Neuronal stem cell (in vitro differentiated cells): ENCODE data around the gene BCL6.

Source experiments
- DNase-seq: peaks from one replicate; pipeline ENCODE4 v3.0.0-alpha.2; 2013; ENCODE audit warnings: low spot score
- H2AFZ ChIP-seq: one replicate; pipeline ENCODE4 v1.6.1; 2013; ENCODE audit warnings: mild to moderate bottlenecking, low read length, inconsistent platforms
- H2AK5ac ChIP-seq: 2 replicates; pipeline ENCODE4 v1.6.1; 2013; ENCODE audit warnings: low read depth, mild to moderate bottlenecking, inconsistent platforms, low read length, moderate library complexity, mixed read lengths
- H2BK120ac ChIP-seq: 2 replicates; pipeline ENCODE4 v1.6.1; 2013; ENCODE audit warnings: low read depth, mild to moderate bottlenecking, inconsistent platforms, low read length, moderate library complexity, mixed read lengths
- H2BK12ac ChIP-seq: one replicate; pipeline ENCODE4 v1.6.1; 2013; ENCODE audit warnings: low read length, inconsistent platforms
- H2BK15ac ChIP-seq: 2 replicates; pipeline ENCODE4 v1.6.1; 2013; ENCODE audit warnings: mild to moderate bottlenecking, low read length, inconsistent platforms, mixed read lengths
- H2BK5ac ChIP-seq: one replicate; pipeline ENCODE4 v1.6.1; 2013; ENCODE audit warnings: inconsistent platforms, mild to moderate bottlenecking, low read length, moderate library complexity
- H3K14ac ChIP-seq: one replicate; pipeline ENCODE4 v1.6.1; 2013; ENCODE audit warnings: low read length, inconsistent platforms
- H3K18ac ChIP-seq: 2 replicates; pipeline ENCODE4 v1.6.1; 2013; ENCODE audit warnings: low read length, inconsistent platforms
- H3K23ac ChIP-seq: 2 replicates; pipeline ENCODE4 v1.6.1; 2013; ENCODE audit warnings: low read depth, mild to moderate bottlenecking, mixed read lengths, low read length, inconsistent platforms; ENCODE audit not compliant: poor library complexity
- H3K27ac ChIP-seq: replicated peaks from 3 replicates; pipeline ENCODE4 v1.5.1; 2013; ENCODE audit warnings: low read length, inconsistent platforms
- H3K27me3 ChIP-seq, 3 experiments: 2 replicates each; pipeline ENCODE4 v1.6.1; 2013; ENCODE audit warnings: low read length in 3 of 3, mild to moderate bottlenecking in 2 of 3, inconsistent platforms in 1 of 3, low read depth in 1 of 3, mixed read lengths in 1 of 3, moderate library complexity in 1 of 3; ENCODE audit not compliant: control insufficient read depth in 3 of 3, insufficient read depth in 3 of 3
- H3K36me3 ChIP-seq, 2 donors: replicated peaks in 1 of 2; 2 replicates each; pipeline ENCODE4 v1.6.1; 2013; ENCODE audit warnings: low read length in 2 of 2; ENCODE audit not compliant: control insufficient read depth in 2 of 2, insufficient read depth in 2 of 2
- H3K4ac ChIP-seq: 2 replicates; pipeline ENCODE4 v1.6.1; 2013; ENCODE audit warnings: inconsistent platforms, mild to moderate bottlenecking, low read length, moderate library complexity
- H3K4me1 ChIP-seq, 2 donors: 1 replicate in 1 of 2; 2 replicates in 1 of 2; pipeline ENCODE4 v1.6.1; 2013; ENCODE audit warnings: low read length in 2 of 2, low read depth in 1 of 2; ENCODE audit not compliant: control insufficient read depth in 2 of 2, insufficient read depth in 1 of 2
- H3K4me2 ChIP-seq: one replicate; pipeline ENCODE4 v1.6.1; 2013; ENCODE audit warnings: mild to moderate bottlenecking, low read length, inconsistent platforms; ENCODE audit not compliant: insufficient read depth, poor library complexity, severe bottlenecking
- H3K4me3 ChIP-seq, 2 donors: 2 replicates each; pipeline ENCODE4 v1.5.1; 2013; ENCODE audit warnings: low read length in 2 of 2, mild to moderate bottlenecking in 2 of 2, inconsistent platforms in 1 of 2, moderate library complexity in 1 of 2
- H3K79me1 ChIP-seq: one replicate; pipeline ENCODE4 v1.6.1; 2013; ENCODE audit warnings: low read depth, mild to moderate bottlenecking, inconsistent platforms, low read length, moderate library complexity
- H3K9ac ChIP-seq: one replicate; pipeline ENCODE4 v1.6.1; 2013; ENCODE audit warnings: mild to moderate bottlenecking, low read depth, low read length, inconsistent platforms; ENCODE audit not compliant: poor library complexity
- H3K9me3 ChIP-seq, 2 donors: replicated peaks in 1 of 2; 2 replicates each; pipeline versions ENCODE3 to v1.6.1; 2013; ENCODE audit warnings: low read length in 2 of 2, mild to moderate bottlenecking in 2 of 2, inconsistent platforms in 1 of 2, low read depth in 1 of 2, mixed read lengths in 1 of 2, moderate library complexity in 1 of 2; ENCODE audit not compliant: control insufficient read depth in 2 of 2, insufficient read depth in 1 of 2
- H4K8ac ChIP-seq: one replicate; pipeline ENCODE4 v1.6.1; 2013; ENCODE audit warnings: low read depth, mild to moderate bottlenecking, inconsistent platforms, low read length, moderate library complexity
- H4K91ac ChIP-seq: one replicate; pipeline ENCODE4 v1.6.1; 2013; ENCODE audit warnings: low read length, low read depth, mild to moderate bottlenecking, inconsistent platforms; ENCODE audit not compliant: poor library complexity
- WGBS, 2 donors: extraction: QIAGEN DNeasy Blood & Tissue Kit; methylation state at CpG; one replicate each; pipeline ENCODE4 v1.1.7; 2013; ENCODE audit warnings: missing lambda C conversion rate in 2 of 2, mixed read lengths in 1 of 2; ENCODE audit not compliant: insufficient read length in 2 of 2, insufficient replicate concordance in 1 of 2; ENCODE audit errors: extremely low coverage in 2 of 2; 5-methylcytosine and 5-hydroxymethylcytosine counted together

BCL6 gene

DNA sequence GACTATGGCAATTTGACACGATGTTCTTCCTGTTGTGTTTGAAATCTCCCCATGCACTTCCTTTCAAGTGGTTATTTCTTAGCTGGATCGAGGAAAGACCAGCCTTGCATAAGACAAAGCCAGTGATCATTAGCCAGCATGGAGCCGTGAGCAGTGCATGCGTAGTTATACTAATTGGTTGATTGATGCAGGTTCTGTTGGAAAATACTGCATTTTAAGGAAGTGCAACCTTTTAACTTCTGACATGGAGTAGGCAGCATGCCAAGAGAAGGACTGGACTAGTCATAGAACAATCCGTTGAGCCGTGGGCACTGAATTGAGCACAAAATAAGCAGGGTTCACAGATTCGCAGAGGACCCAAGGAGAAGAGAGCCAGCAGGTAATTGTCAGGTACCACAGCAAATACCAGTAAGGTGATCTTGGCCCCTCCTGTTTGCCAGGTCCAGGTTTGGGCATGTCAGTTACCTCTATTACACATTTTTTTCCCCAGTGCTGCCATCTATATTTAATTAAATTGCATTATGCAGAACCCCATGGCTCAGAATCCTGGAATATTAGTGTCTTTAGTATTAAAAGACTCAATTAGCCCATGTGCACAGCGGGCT is 29.0 kb upstream of the BCL6 start:
- no peak overlapping the region for H2BK15ac ChIP-seq
- DNase-seq, result no peak
- H2BK120ac ChIP-seq, result no peak overlapping the region
- H3K27ac ChIP-seq, result no peak overlapping the region
- no peak overlapping the region for H2BK12ac ChIP-seq
- H3K4me1 ChIP-seq, result no peaks in the 10 kb centered on the region
- no peaks in the 10 kb centered on the region for H3K79me1 ChIP-seq
- H3K4ac ChIP-seq, result no peak overlapping the region
- H2AFZ ChIP-seq, result no peak overlapping the region
- peaks cover 0 to 4% (median 0%) of the 10 kb centered on the region in 3 experiments for H3K27me3 ChIP-seq
- H3K14ac ChIP-seq, result no peak overlapping the region
- no peak overlapping the region for H4K8ac ChIP-seq
- H2BK5ac ChIP-seq, result no peak overlapping the region
- H2AK5ac ChIP-seq, result no peak overlapping the region
- H3K18ac ChIP-seq, result no peak overlapping the region
- no peak overlapping the region for H3K9ac ChIP-seq
- H3K36me3 ChIP-seq, result no peaks in the 10 kb centered on the region
- H3K9me3 ChIP-seq, result no peaks in the 10 kb centered on the region
- H3K4me2 ChIP-seq, result no peak overlapping the region
- WGBS, 2 donors, result no CpG with 5 or more reads among the region's 8 CpGs
- no peak overlapping the region for H3K23ac ChIP-seq
- no peak overlapping the region for H4K91ac ChIP-seq
- H3K4me3 ChIP-seq, result no peak overlapping the region

DNA sequence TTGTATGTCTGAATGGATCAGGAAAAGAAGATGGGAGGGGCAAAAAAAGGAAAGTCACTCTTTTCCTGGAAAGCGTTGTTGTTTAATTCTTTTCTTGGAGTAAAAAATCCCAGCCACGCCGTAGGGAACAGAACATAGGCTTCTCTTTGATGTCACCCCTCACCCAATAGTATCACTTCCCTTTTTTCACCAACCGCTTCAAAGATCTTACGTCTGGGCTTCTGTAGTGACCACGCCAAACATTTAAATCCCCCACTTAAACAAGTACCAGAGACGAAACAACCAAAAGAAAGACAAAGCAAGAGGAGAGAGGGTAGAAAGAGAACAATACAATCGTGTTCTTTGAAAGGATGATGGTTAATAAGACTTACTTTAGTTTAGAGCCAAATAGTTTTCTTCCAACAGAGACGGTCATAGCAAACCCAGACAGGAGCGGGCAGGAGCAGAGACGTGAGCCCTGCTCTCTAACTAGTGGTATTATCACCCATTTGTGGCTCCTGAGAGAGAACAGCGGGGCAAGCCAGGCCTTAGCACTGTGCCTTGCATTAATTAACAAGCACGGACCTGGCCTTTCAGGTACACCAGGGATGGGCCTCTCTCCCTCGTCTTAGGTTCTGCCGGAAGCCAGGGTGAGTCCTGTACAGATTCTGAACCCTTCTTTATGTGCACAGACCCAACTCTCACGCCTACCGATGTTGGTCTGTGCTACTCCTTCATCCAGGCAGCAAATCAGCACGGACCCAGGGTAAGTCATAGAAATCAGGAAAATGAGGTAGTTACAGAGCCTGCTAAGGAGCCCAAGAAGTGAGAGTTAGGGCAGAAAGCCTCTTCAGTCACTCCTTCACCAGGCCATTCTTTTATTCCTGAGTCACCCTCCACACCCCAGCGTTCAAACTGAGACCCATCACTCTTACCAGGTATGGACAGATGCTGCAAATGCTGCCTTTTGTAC is 28.2 kb upstream of the BCL6 start:
- no peaks in the 10 kb centered on the region for H3K4me1 ChIP-seq
- H3K4me3 ChIP-seq, result no peak overlapping the region
- H3K9ac ChIP-seq, result no peak overlapping the region
- H2AK5ac ChIP-seq, result no peak overlapping the region
- peaks cover 0 to 4% (median 0%) of the 10 kb centered on the region in 3 experiments for H3K27me3 ChIP-seq
- WGBS, 2 donors, result no CpG with 5 or more reads among the region's 19 CpGs
- H3K18ac ChIP-seq, result no peak overlapping the region
- H4K91ac ChIP-seq, result no peak overlapping the region
- H3K27ac ChIP-seq, result no peak overlapping the region
- H3K36me3 ChIP-seq, result no peaks in the 10 kb centered on the region
- no peak overlapping the region for H3K4me2 ChIP-seq
- H2BK120ac ChIP-seq, result no peak overlapping the region
- no peak overlapping the region for H3K23ac ChIP-seq
- no peak overlapping the region for H3K14ac ChIP-seq
- H2BK15ac ChIP-seq, result no peak overlapping the region
- H4K8ac ChIP-seq, result no peak overlapping the region
- no peaks in the 10 kb centered on the region for H3K79me1 ChIP-seq
- no peak for DNase-seq
- H3K4ac ChIP-seq, result no peak overlapping the region
- no peak overlapping the region for H2AFZ ChIP-seq
- no peak overlapping the region for H2BK5ac ChIP-seq
- no peaks in the 10 kb centered on the region for H3K9me3 ChIP-seq
- H2BK12ac ChIP-seq, result no peak overlapping the region

DNA sequence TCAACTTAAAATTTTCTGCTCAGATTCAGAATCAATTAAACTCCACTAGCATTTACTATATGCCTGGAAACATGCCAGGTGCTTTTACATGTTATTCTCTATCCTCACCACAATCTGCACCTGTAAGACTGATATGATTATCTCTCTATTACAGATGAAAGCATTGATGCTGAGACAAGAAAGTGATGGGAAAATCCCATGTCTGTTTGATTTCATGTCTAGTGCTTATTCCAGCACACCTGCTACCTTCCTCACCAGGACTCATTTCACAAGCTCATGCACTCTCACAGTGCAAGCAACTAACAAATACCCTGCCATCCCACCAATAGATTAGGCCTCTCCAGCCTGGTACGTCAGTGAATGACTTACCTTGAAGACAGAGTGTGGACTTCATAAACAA is 25.0 kb upstream of the BCL6 start:
- Histone ChIP-seq H3K23ac (no peak overlapping the region), H3K27ac (no peak overlapping the region), H2BK5ac (no peak overlapping the region), H3K79me1 (no peaks in the 10 kb centered on the region), H3K4me3 (no peak overlapping the region), H2AFZ (no peak overlapping the region), H3K4ac (no peak overlapping the region), H4K8ac (no peak overlapping the region), H2BK15ac (no peak overlapping the region), H2BK120ac (no peak overlapping the region), H3K9me3 (no peaks in the 10 kb centered on the region), H3K9ac (no peak overlapping the region), H3K4me1 (no peaks in the 10 kb centered on the region), H3K18ac (no peak overlapping the region), H4K91ac (no peak overlapping the region), H3K4me2 (no peak overlapping the region), H3K36me3 (no peaks in the 10 kb centered on the region), H2BK12ac (no peak overlapping the region), H3K27me3 (peaks cover 0 to 4% (median 0%) of the 10 kb centered on the region in 3 experiments), H3K14ac (no peak overlapping the region), H2AK5ac (no peak overlapping the region)
- no CpG with 5 or more reads among the region's 1 CpG for WGBS, 2 donors
- no peak for DNase-seq

DNA sequence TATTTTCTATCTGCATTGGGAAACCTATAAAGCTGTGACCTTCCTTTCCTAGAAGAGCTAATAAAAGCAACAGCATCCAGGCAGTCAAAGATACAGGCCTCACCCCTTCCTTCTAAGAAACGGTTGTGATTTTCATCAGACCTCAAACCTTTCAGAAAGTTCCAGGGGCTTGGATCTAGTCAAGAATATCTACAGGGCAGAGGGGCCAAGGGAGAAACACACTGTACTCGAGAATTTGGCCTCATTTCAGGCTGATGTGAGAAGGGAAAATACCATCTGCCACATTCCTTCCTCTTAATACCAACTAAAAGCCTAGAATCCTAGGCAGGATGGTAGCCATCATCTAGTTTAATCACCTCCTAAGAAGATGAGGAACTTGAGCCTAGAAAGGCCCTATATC is 24.5 kb upstream of the BCL6 start:
- H3K36me3 ChIP-seq, result no peaks in the 10 kb centered on the region
- H2BK5ac ChIP-seq, result no peak overlapping the region
- no peak overlapping the region for H2BK12ac ChIP-seq
- no peaks in the 10 kb centered on the region for H3K79me1 ChIP-seq
- no peak overlapping the region for H2BK15ac ChIP-seq
- no peak overlapping the region for H2AK5ac ChIP-seq
- H3K9ac ChIP-seq, result no peak overlapping the region
- DNase-seq, result no peak
- H3K23ac ChIP-seq, result no peak overlapping the region
- no peak overlapping the region for H4K91ac ChIP-seq
- H3K27me3 ChIP-seq, result peaks cover 0 to 6% (median 0%) of the 10 kb centered on the region in 3 experiments
- no peak overlapping the region for H3K4me3 ChIP-seq
- no peak overlapping the region for H3K4me2 ChIP-seq
- no peak overlapping the region for H3K14ac ChIP-seq
- H2AFZ ChIP-seq, result no peak overlapping the region
- no peak overlapping the region for H3K27ac ChIP-seq
- no CpG with 5 or more reads among the region's 2 CpGs for WGBS, 2 donors
- no peak overlapping the region for H4K8ac ChIP-seq
- no peaks in the 10 kb centered on the region for H3K9me3 ChIP-seq
- no peak overlapping the region for H3K4ac ChIP-seq
- no peaks in the 10 kb centered on the region for H3K4me1 ChIP-seq
- H3K18ac ChIP-seq, result no peak overlapping the region
- no peak overlapping the region for H2BK120ac ChIP-seq
